ENCODE data around the gene CHST11. TPM values are rescaled to one million over a fixed set of nuclear protein-coding genes. Genes with fewer than 3 reads are reported as not detected.

The CHST11 gene
- total and polyA plus RNA-seq, 2 of the 4 experiments (the other 2 are of a cell fraction), result 1.4 to 2.7 TPM

DNA sequence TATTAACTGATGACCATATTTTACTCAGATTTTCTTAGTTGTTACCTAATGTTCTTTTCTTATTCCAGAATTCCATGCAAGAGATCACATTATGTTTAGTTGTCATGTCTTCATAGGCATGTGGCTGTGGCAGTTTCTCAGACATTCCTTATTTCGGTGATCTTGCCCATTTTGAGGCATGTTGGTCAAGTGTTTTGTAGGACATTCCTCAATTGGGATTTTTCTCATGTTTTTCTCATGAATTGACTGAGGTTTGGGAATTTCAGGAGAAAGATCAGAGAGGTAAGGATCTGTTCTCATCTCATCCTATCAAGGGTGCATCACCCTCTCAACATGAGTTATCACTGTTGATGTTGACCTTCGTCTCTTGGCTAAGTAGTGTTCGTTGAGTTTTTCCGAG is 81.3 kb downstream of the CHST11 start:
- no peak overlapping the region for H2AK9ac ChIP-seq (replicated peaks; ENCODE audit: low read depth, low read length, poor library complexity)
- no peak overlapping the region for H2BK20ac ChIP-seq (ENCODE audit: low read depth, low read length)
- no peak overlapping the region for H3K18ac ChIP-seq (ENCODE audit: low read depth, low read length)
- no peak overlapping the region for H2AK5ac ChIP-seq (ENCODE audit: low read depth, low read length)
- H3K14ac ChIP-seq (replicated peaks; ENCODE audit: low read depth, low read length), result no peak overlapping the region
- H3K4me1 ChIP-seq (ENCODE audit: control insufficient read depth, insufficient read depth, low read length), result no peaks in the 10 kb centered on the region
- H3K9ac ChIP-seq (ENCODE audit: low read depth, low read length), result no peak overlapping the region
- no CpG with 5 or more reads among the region's 4 CpGs for WGBS, 2 experiments (ENCODE audit: extremely low coverage in 2 of 2, insufficient read length in 1 of 2)
- H4K20me1 ChIP-seq (ENCODE audit: insufficient read depth, low read length), result no peaks in the 10 kb centered on the region
- H3K27ac ChIP-seq (ENCODE audit: insufficient read depth, low read length), result no peak overlapping the region
- CTCF ChIA-PET, result no interaction called here
- no peak overlapping the region for H2BK5ac ChIP-seq (ENCODE audit: low read depth, low read length, poor library complexity, severe bottlenecking)
- POLR2A ChIA-PET (ENCODE audit: unreplicated experiment), result no interaction called here
- H3K4me2 ChIP-seq (ENCODE audit: low read depth, low read length), result no peak overlapping the region
- no peak overlapping the region for H4K8ac ChIP-seq (ENCODE audit: low read depth in 2 of 2, low read length in 2 of 2)
- no peak overlapping the region for H4K91ac ChIP-seq (ENCODE audit: insufficient read depth, low read depth, low read length)
- dilution Hi-C loops (cut with HindIII; ENCODE audit: low sequenced_read_pairs, unreplicated experiment) (no loop called here), intact Hi-C loops (cut with micrococcal nuclease) (no loop called here), in situ Hi-C loops (cut with MboI; ENCODE audit: low sequenced_read_pairs) (no loop called here)
- H3K36me3 ChIP-seq (ENCODE audit: control insufficient read depth, insufficient read depth, low read length), result no peaks in the 10 kb centered on the region
- H3K79me1 ChIP-seq (ENCODE audit: low read depth in 1 of 2, low read length in 2 of 2), result no peaks in the 10 kb centered on the region; a peak in 1 of 4 replicates
- no peak overlapping the region for H2BK15ac ChIP-seq (ENCODE audit: low read depth, low read length)
- no peak overlapping the region for H2BK120ac ChIP-seq (ENCODE audit: low read depth, low read length)
- DNase-seq (no peak), ATAC-seq (ENCODE audit: low read depth) (no peak)
- H3K9me1 ChIP-seq (ENCODE audit: insufficient read depth, low read length), result 0 out of 2 replicates have a peak, but pooled peaks cover 3% of the 10 kb centered on the region
- no peak overlapping the region for H3K4ac ChIP-seq (ENCODE audit: low read depth, low read length)
- no peak overlapping the region for H2AFZ ChIP-seq (replicated peaks; ENCODE audit: low read length, poor library complexity)
- H3K56ac ChIP-seq (ENCODE audit: extremely low read depth, insufficient read depth, low read length), result no peak overlapping the region
- H4K5ac ChIP-seq (ENCODE audit: low read depth, low read length), result no peak overlapping the region
- BruUV-seq (replicated peaks), result no TSS peak
- no peak overlapping the region for H3K23ac ChIP-seq (ENCODE audit: low read depth, low read length)
- no peak overlapping the region for H3K4me3 ChIP-seq (ENCODE audit: insufficient read depth, low read depth, low read length)
- no peaks in the 10 kb centered on the region for H3K9me3 ChIP-seq (ENCODE audit: control insufficient read depth, insufficient read depth, low read length)
- TF ChIP-seq SMC3 (IDR thresholded peaks at IDR 0.05; ENCODE audit: low read depth, low read length) (no peak), FOS (IDR thresholded peaks at IDR 0.05; ENCODE audit: low read depth, low read length) (no peak), RCOR1 (IDR thresholded peaks at IDR 0.05; ENCODE audit: insufficient replicate concordance, low read length) (no peak), CEBPB (IDR thresholded peaks at IDR 0.05; ENCODE audit: low read depth, low read length) (no peak)
- TF ChIP-seq, protein P1, sequence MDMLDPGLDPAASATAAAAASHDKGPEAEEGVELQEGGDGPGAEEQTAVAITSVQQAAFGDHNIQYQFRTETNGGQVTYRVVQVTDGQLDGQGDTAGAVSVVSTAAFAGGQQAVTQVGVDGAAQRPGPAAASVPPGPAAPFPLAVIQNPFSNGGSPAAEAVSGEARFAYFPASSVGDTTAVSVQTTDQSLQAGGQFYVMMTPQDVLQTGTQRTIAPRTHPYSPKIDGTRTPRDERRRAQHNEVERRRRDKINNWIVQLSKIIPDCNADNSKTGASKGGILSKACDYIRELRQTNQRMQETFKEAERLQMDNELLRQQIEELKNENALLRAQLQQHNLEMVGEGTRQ (IDR thresholded peaks at IDR 0.05; ENCODE audit: low read depth, low read length), result no peak
- H3K27me3 ChIP-seq (ENCODE audit: control insufficient read depth, insufficient read depth, low read length), result peaks cover 8% of the 10 kb centered on the region
